Activated naive CD4-positive, alpha-beta T cell treated with anti-CD3 and anti-CD28 coated beads, Interleukin-2, amount 50 U/mL, for 24 hours (primary cell): Measurements from ENCODE around the gene LCLAT1.

ENCODE experiments used
- H3K27ac Mint-ChIP-seq: one replicate; pipeline ENCODE4 v1.8.0; 2021; ENCODE audit warnings: mild to moderate bottlenecking, mixed read lengths
- H3K27me3 Mint-ChIP-seq: one replicate; pipeline ENCODE4 v1.8.0; 2021; ENCODE audit warnings: mixed read lengths
- H3K36me3 Mint-ChIP-seq: one replicate; pipeline ENCODE4 v1.8.0; 2021; ENCODE audit warnings: mixed read lengths
- H3K4me1 Mint-ChIP-seq: one replicate; pipeline ENCODE4 v1.8.0; 2021; ENCODE audit warnings: mixed read lengths
- H3K4me3 Mint-ChIP-seq: one replicate; pipeline ENCODE4 v1.8.0; 2021; ENCODE audit warnings: mild to moderate bottlenecking, mixed read lengths
- H3K9me3 Mint-ChIP-seq: one replicate; pipeline ENCODE4 v1.8.0; 2021; ENCODE audit warnings: mixed read lengths

The LCLAT1 gene

DNA sequence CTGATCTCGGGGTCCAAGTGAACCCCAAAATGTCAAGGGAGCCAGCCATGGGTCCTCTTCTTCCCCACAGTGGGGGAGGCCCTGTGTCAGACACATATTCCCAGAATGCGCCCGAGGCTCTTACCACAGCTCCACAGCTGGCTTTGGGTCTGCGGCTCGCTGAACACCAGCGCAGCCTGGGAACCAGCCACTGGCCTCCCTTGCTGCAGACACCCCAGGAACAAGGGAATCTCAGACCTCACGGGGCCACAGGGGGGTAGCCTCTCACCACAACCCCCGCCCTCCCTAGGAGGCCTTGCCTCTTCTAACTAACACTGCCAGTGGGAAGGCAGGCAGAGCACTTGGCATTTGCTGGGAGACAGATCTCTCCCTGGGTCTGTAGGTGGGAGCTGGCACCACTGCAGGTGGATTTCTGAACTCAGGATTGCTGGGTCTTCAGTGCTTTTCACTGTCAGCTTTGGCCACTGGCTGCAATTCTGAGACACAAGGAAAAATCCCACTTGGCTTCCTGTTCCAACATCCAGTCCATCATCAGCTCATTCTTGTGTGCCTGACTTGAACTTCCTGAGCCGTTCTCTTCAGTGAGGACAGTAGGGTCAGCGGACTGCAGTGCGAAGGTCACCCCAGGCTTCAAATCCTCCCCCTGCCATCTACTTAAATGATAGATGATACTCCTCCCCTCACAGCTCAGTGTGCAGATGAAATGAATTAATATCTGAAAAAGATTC is 231.5 kb downstream of the LCLAT1 start:
- Mint-ChIP-seq H3K4me1 (no peaks in the 10 kb centered on the region), H3K9me3 (no peaks in the 10 kb centered on the region), H3K27me3 (peaks cover 2% of the 10 kb centered on the region), H3K27ac (no peak overlapping the region), H3K4me3 (no peak overlapping the region), H3K36me3 (no peaks in the 10 kb centered on the region)

DNA sequence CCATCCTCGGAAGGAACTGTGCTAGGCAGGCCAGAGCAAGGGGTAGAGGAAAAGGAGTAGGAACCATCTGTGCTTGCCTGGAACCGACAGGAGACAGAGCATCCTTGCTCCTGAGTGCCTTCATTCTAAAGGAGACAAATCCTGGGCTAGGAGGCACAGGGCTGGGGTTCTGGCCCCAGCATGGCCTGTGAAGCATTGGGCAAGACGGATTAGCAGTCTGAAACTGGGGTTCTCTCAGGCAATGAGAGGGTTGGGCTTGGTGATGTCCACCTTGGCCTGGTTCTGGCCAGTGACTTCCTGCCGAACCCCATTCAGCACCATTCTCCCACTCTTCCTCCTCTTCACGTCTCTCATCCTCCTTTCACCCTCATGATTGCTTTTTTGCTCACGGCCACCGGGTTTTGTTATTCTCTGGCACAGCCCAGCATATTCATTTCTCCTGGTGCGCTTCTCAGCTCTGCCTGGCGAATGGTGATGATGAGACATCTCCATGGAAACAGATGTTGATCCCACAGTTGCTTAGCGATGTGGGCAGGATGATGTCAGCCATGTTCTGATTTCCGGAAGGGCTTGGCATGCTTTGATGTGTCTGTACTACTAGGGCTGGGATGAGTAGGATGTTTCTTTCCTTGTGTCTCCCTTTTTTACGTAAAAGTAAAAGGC is 232.5 kb downstream of the LCLAT1 start:
- H3K36me3 Mint-ChIP-seq = no peaks in the 10 kb centered on the region
- H3K4me1 Mint-ChIP-seq = no peaks in the 10 kb centered on the region
- H3K27me3 Mint-ChIP-seq = no peaks in the 10 kb centered on the region
- no peak overlapping the region for H3K4me3 Mint-ChIP-seq
- no peak overlapping the region for H3K27ac Mint-ChIP-seq
- no peaks in the 10 kb centered on the region for H3K9me3 Mint-ChIP-seq

DNA sequence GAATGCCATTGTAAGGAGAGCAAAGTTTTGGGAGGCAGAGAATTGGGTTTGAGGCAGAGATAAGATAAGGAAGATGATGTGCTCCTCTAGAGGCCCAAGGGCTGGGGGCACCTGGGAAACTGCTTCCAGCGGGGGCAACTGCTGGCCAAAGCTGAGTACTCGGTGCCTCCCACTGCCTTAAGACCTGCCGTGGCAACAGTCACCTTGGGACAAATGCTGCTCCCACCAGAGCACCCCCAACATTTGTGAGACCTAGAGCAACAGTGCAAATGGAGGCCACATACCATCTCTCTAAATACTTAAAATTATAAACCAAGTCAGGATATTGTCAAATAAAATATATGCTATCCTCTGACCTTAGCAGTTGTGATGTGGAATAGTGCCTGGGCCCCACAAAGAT is 233.1 kb downstream of the LCLAT1 start:
- Mint-ChIP-seq H3K4me1 (no peaks in the 10 kb centered on the region), H3K36me3 (no peaks in the 10 kb centered on the region), H3K27ac (no peak overlapping the region), H3K27me3 (no peaks in the 10 kb centered on the region), H3K9me3 (no peaks in the 10 kb centered on the region), H3K4me3 (no peak overlapping the region)

DNA sequence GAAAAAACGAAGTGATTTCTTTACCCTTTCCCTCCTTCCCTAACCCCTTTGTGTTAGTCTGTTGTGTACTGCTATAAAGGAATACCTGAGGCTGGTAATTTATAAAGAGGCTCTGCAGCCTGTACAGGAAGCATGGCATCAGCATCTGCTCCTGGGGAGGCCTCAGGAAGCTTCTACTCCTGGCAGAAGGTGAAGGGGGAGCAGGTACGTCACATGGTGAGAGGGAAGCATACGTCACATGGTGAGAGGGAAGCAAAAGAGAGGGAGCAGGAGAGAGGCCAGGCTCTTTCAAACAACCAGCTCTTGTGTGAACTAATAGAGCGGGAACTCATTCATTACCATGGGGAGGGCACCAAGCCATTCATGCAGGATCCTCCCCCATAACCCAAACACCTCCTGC is 234.0 kb downstream of the LCLAT1 start:
- H3K4me1 Mint-ChIP-seq = no peaks in the 10 kb centered on the region
- no peaks in the 10 kb centered on the region for H3K9me3 Mint-ChIP-seq
- no peaks in the 10 kb centered on the region for H3K36me3 Mint-ChIP-seq
- no peak overlapping the region for H3K4me3 Mint-ChIP-seq
- no peaks in the 10 kb centered on the region for H3K27me3 Mint-ChIP-seq
- H3K27ac Mint-ChIP-seq = no peak overlapping the region

DNA sequence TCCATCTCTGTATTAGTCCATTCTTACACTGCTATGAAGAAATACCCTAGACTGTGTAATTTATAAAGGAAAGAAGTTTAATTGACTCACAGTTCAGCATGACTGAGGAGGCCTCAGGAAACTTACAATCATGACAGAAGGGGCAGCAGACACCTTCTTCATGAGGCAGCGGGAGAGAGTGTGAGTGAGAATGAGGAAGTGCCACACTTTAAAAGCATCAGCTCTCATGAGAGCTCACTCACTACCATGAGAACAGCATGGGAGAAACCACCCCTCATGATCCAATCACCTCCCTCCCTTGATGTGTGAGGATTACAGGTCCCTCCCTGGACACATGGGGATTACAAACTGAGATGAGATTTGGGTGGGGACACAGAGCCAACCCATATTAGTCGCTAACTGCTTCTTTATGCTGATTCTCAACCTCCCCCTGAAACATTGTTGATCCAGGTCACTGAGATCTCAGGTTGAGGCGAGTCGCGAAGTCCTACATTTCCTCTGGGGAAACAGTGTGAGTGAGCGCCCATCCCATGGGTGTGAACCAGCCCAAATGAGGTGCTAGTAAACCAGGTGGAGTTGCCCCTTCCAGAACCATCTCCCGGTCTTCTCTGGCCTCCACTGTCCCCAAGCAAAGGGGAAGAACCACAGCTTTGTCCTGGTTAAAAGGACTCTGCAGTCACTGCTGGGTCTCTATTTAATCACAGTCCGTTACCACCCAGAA is 236.3 kb downstream of the LCLAT1 start:
- Mint-ChIP-seq H3K4me3 (no peak overlapping the region), H3K27ac (no peak overlapping the region), H3K4me1 (no peaks in the 10 kb centered on the region), H3K27me3 (no peaks in the 10 kb centered on the region), H3K36me3 (no peaks in the 10 kb centered on the region), H3K9me3 (no peaks in the 10 kb centered on the region)

DNA sequence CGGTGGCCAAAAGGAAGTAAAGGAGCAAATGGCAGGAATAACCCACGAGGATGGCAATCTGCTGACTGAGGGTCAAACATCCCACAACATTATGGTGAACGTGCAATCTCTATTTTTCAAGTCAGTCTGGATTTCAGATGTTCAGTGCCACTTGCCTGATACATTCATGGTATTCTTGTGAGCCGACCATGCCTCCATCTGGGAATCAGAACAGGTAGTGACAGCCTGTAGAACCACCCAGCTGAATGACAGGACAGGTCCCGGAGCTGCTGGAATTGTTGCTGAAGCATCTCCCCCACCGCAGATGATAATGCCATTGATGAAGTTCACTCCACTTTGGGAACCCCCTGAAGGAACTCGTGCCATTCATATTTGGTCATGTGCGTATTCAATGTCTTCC is 237.0 kb downstream of the LCLAT1 start:
- Mint-ChIP-seq H3K4me3 (no peak overlapping the region), H3K4me1 (no peaks in the 10 kb centered on the region), H3K9me3 (no peaks in the 10 kb centered on the region), H3K36me3 (no peaks in the 10 kb centered on the region), H3K27me3 (no peaks in the 10 kb centered on the region), H3K27ac (no peak overlapping the region)

DNA sequence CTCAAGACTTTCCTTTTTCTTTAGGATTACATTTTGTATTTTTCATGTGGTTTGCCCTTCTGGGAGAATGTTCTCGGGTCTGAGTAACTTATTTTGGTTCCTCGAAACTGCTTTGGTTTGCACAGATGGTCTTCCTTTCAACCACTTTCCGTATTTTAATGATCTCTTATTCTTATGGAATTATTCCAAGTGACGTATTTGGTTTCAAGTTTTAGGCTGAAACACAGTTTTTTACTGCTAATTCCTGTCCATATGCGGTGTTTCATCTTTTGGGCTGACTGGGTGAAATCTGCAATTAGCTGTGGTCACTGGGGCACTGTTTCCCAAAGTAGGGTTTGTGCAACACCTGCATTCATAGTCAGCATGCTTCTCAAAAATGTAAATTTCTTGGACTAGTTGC is 237.5 kb downstream of the LCLAT1 start:
- H3K27me3 Mint-ChIP-seq = no peaks in the 10 kb centered on the region
- H3K9me3 Mint-ChIP-seq = no peaks in the 10 kb centered on the region
- no peaks in the 10 kb centered on the region for H3K36me3 Mint-ChIP-seq
- no peaks in the 10 kb centered on the region for H3K4me1 Mint-ChIP-seq
- no peak overlapping the region for H3K4me3 Mint-ChIP-seq
- no peak overlapping the region for H3K27ac Mint-ChIP-seq

DNA sequence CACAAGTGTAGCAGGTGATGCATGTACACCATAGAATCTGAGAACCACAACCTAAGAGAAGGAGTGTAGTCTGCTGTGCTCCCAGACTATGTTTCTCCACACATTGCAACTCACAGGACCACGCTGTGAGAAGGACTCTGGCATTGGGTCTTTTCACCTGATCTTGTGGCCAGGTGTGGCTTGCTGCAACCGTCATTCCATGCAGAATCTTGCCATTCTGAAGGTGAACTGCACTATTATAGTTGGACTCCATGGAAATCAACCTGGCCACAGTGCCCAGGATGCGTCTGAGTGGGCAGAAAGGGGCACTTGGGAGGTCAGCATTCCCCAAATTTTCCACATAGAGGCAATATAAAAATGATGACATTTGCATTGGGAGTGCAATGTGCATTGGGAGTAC is 237.9 kb downstream of the LCLAT1 start:
- H3K9me3 Mint-ChIP-seq = no peaks in the 10 kb centered on the region
- H3K27ac Mint-ChIP-seq = no peak overlapping the region
- H3K27me3 Mint-ChIP-seq = no peaks in the 10 kb centered on the region
- no peak overlapping the region for H3K4me3 Mint-ChIP-seq
- no peaks in the 10 kb centered on the region for H3K4me1 Mint-ChIP-seq
- no peaks in the 10 kb centered on the region for H3K36me3 Mint-ChIP-seq

DNA sequence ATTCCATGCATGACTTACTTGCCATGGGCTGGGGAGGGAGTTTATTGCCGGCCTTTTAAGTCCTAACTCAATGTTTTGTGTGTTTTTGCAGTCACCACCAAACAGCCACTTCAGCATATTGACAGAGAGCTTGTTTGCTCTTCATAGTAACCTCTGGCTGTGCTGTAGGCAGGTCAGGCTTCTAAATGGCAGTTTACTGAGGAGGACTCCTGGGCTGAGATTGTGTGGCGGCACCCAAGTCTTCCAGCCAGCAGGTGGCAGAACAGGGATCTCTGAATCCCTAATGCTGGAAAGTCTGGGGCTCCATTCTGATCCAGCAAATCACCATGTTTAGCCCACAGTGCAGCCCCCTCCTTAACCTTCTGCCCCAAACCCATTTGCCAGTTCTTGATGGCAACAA is 239.0 kb downstream of the LCLAT1 start:
- H3K4me1 Mint-ChIP-seq = no peaks in the 10 kb centered on the region
- H3K27ac Mint-ChIP-seq = no peak overlapping the region
- H3K27me3 Mint-ChIP-seq = no peaks in the 10 kb centered on the region
- no peak overlapping the region for H3K4me3 Mint-ChIP-seq
- no peaks in the 10 kb centered on the region for H3K9me3 Mint-ChIP-seq
- no peaks in the 10 kb centered on the region for H3K36me3 Mint-ChIP-seq

DNA sequence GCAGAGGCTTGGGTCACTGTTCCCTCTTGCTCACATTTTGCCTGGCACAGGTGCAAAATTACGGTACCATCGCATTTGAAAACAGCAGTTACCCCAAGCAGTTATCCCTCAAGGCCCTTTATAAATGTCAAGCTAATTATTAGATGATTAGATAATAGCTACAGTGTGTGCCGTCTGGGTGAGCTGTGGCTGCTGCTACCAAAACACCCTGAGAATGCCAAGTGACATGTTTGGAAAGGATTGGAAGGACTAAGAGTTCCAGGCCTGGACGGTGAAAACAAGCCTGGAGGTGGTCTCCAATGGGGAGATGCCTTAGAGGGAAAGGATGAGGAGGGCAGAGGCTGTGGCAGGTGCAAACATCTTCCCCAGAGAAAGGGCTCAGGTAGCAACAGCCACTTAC is 239.6 kb downstream of the LCLAT1 start:
- Mint-ChIP-seq H3K9me3 (no peaks in the 10 kb centered on the region), H3K27me3 (no peaks in the 10 kb centered on the region), H3K36me3 (no peaks in the 10 kb centered on the region), H3K4me1 (no peaks in the 10 kb centered on the region), H3K27ac (no peak overlapping the region), H3K4me3 (no peak overlapping the region)

DNA sequence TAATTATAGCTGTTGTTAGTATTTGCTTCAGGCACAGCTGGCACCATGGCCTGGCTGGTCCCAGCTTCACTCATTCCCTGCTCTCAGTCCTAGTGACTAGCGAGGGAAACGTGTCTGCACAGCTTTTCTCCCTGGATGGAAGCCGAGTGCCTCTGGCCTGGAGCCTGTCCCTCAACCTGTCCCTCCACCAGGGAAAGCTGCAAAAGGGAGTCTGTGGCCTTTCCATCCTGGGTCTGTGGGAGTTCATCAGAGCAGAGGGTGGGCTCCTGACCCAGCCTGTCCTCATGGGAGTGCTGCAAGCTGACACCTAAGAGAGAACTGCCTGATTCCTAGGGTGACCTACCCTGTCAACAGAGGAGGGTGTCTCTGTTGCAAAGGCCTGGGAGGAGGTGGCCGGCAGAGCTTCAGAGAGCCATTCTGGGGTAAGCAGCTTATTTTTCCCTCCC is 241.9 kb downstream of the LCLAT1 start:
- H3K4me3 Mint-ChIP-seq = no peak overlapping the region
- H3K27ac Mint-ChIP-seq = no peak overlapping the region
- no peaks in the 10 kb centered on the region for H3K27me3 Mint-ChIP-seq
- H3K4me1 Mint-ChIP-seq = no peaks in the 10 kb centered on the region
- H3K36me3 Mint-ChIP-seq = no peaks in the 10 kb centered on the region
- H3K9me3 Mint-ChIP-seq = no peaks in the 10 kb centered on the region

DNA sequence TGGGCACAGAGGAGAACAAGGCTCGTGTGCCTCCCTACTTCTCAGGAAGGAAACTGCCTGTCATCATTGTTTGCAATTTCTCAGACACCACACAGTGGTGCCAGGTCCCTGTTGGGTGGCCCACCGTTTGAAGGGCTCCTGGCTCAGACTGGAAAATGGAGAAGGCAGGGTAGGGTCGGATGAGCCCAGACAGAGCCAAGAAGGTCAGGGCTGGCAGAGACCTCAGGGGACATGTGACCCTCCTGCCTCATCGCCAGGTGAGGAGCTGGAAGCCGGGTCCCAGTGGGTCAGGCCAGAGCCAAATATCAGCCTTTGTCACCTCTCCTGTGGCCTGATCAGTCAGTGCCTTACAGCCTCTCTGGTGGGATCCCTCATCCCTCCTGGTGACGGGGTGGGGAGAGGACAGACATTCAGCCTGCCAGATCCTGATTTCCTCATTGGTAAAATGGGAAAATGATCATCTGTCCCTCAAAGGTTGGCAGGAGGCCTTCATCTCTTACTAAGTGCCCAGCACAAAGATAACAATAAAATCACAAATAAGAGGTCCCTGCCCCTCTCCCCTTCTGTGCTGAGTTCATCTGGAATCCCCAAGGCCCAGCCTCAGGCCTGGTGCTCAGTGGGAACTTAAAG is 242.6 kb downstream of the LCLAT1 start:
- Mint-ChIP-seq H3K27me3 (no peaks in the 10 kb centered on the region), H3K4me1 (no peaks in the 10 kb centered on the region), H3K9me3 (no peaks in the 10 kb centered on the region), H3K4me3 (no peak overlapping the region), H3K36me3 (no peaks in the 10 kb centered on the region), H3K27ac (no peak overlapping the region)

DNA sequence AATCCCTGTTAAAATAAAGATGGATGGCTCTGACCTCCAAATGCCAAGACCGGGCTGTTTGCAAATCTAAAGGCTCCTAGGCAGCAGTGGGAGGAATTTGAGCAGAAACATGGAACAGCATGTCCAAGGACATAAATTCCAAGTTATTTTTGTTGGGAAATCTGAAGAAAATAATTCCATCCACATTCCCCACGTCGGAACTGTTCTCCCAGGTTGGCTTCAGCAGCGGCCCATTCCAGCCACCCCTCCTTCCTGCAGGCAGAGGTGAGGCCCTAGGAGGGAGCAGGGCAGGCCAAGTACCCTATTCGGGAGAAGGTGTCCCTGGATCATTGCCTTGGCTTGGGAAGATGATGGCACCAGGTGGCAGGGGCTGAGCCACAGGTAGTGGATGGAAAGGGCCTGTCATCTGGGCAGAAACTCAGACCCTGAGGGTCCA is 243.1 kb downstream of the LCLAT1 start:
- Mint-ChIP-seq H3K27me3 (no peaks in the 10 kb centered on the region), H3K27ac (no peak overlapping the region), H3K4me3 (no peak overlapping the region), H3K36me3 (no peaks in the 10 kb centered on the region), H3K4me1 (no peaks in the 10 kb centered on the region), H3K9me3 (no peaks in the 10 kb centered on the region)

DNA sequence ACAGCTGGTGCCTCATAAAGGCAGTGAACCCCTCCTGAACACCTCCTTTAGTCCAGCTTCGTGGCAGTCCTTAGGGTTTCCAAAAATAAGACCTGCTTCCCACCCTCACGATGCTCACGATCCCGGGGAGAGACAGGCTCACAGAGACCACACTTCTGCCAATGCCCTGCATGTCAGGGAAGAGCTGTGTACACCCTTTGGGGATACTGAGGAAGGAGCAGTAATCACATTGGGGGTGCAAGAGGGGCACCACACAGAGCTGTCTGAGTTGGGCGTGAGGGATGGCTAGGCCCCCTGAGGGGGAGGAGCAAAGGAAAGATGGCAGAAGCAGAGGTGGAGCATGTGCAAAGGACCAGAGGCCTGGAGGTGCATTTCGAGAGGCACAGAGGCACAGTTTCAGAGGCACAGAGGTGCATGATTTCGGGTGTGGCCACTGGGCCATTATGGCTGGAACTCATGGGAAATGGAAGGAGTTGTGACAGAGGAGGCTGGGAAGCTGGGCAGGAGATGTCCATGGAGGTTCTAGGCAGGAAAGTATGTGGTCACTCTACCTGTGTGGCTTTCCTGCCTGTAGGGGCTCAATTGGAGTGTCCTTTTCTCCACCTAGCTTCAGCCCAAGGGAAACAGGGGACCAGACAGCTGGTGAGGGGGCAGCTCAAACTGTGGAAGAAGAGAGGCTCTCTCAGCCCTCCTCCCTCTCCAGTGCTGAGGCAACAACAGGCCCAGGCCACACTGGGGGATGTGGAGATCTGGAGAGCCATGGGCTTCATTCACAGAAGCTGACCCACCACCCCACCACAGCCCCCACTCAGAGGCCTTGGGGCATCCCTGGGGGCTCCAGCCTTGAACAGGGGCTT is 244.3 kb downstream of the LCLAT1 start:
- Mint-ChIP-seq H3K4me1 (no peaks in the 10 kb centered on the region), H3K9me3 (no peaks in the 10 kb centered on the region), H3K4me3 (no peak overlapping the region), H3K27ac (no peak overlapping the region), H3K36me3 (no peaks in the 10 kb centered on the region), H3K27me3 (no peaks in the 10 kb centered on the region)
